HG03159 (cell line): Measurements from ENCODE around the gene ECHDC1.

Experiments used
- ATAC-seq: cut with Tn5 transposase; IDR thresholded peaks from one replicate; pipeline ENCODE4 v1.9.1; 2021; ENCODE audit warnings: mild to moderate bottlenecking, moderate library complexity; ENCODE audit not compliant: unreplicated experiment

The ECHDC1 gene

DNA sequence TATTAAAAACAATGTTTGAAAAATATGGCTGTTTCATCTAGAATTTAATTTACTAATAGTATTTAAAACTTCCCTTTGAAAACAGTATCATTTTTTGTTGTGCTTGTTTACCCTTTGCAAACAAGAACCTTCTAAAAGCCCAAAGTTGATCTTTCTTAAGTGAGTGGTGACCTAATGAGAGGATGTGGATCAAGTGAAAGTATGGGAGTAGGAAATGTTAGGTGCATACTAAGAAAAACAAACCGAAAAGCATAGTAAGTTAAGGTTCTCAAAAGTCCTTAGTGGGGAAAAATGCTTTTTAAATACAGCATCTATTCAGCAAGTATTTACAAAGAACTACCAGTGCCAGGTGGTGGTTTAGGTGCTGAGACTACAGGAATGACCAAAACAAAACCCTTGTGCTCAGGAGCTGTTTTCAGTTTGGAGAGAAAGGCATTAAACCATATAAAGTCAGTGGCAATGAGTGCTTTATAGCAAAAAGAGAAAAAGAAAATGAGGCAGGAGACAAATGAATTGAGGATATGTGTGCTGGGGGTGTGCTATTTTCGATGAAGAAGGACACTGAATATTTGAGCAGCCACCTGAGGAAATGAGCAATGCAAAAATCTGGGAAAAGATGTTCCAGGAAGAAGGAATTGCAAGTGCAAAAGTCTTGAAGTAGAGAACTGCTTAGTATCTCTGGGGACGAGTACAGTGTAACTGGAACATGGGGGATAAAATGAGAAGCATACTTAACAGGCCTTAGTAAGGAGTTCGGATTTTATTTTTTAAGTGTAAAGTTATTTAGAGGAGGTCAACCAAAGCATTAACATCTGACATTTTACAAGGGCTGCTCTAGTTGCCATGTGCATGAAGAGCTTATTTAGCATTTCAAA, 52.8 kb downstream of the ECHDC1 start:
- ATAC-seq = peak; percentile 31

DNA sequence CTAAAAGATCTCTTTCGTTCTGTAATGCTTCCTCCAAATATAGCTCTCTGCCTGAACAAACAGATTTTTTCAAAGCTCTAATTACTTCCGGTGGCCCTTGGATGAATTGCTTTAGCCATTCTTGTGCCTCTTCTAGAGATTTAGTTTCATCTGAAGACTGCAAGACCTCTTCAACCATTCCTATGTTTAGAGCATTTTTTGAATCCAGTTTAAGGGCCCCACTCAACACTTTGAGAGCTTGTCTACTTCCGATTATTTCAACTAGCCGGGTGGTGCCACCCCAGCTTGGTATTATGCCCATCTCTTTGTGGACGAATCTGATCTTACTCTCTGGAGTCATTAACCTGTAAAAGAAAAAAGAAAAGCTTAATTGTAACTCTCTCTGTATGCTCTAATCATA, 53.5 kb downstream of the ECHDC1 start:
- ATAC-seq = no peak

DNA sequence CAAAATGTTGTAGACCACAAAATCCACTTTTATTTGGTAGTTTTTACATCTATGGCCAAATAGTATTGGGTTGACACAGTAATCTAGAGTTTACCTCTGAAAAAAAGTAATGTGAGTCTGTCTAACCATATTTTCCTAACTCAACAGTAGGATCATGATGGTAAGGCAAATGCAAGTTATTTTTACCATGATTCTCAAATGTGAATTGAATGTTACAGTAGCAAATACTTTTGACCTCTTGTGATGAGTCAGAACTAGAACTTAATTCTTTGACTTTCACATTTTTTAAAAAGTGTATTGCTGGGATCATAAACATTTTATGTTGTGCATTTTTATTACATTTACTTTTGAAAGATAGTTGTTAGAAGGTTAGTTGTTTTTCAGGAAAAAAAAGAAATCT, 54.7 kb downstream of the ECHDC1 start:
- no peak for ATAC-seq

DNA sequence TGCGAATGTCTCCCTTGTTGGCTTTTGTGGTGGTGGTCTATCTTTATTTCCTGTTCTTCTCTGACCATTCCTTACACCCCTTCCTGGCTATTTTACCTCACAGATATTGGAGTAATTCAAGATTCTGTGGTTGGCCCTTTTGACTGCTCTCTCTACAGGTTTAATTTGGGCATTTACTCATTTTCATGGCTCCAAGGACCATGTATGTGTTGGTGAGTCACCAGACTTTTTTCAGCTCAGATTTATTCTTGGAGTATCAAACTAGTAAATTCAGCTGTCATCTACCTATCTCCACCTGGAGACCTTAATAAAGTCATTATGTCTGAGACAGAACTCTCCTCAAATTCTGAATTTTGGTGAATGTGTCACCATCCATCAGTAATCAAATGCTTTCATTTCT, 61.2 kb downstream of the ECHDC1 start:
- ATAC-seq = no peak

DNA sequence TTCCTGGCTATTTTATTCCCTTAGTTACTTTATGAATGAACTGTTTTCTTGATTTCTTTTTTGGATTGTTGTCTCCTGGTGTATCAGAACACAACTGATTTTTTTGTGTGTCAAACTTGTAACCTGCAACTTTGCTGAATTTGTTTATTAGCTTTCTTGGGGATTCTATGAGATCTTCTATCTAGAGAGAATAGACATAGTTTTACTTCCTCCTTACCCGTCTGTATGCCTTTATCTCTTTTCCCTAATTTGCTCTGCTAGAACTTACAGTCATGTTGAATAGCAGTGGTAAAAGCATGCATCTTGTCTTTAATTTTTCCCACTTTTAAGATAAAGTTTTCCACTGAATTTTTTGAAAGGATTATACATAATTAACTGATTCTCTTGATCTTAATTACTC, 63.6 kb downstream of the ECHDC1 start:
- ATAC-seq = no peak

DNA sequence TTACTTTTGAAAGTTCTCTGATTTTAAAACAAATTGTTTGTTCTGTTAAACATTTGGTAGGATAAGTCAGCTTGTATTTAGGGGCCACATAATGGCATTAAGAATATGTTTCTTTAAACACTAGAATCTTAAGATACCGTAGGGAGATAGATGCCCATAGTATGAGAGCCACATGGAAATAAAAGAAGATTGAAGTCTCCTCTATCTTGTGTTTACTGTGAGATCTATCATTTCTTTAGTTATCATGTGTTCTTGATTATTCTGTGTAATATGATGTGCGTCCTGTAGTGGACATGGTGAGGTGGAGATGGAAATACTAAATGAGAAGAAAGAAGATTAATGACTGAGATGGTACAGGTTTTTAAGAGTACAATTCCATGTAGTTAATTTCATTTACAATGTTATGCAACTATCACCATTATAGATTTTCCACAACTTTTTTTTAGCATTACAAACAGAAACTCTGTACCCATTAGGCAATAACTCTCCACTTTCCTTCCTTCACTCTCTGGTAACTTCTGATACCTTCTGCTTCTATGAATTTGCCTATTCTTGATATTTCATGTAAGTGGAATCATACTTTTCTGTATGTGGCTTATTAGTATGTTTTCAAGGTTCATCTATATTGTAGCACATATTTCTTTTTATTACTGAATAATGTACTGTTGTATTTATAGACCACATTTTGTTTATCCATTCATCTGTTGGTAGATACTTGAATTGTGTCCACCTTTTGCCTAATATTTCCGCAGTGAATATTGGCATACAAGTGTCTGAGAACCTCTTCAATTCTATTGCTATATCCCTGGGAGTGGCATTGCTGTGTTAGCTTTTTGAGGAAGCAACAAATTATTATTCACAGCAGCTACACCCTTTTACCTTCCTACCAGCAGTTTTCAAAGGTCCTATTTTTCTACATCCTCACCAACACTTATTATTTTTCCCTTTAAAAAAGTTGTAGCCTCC, 65.2 kb downstream of the ECHDC1 start:
- no peak for ATAC-seq

DNA sequence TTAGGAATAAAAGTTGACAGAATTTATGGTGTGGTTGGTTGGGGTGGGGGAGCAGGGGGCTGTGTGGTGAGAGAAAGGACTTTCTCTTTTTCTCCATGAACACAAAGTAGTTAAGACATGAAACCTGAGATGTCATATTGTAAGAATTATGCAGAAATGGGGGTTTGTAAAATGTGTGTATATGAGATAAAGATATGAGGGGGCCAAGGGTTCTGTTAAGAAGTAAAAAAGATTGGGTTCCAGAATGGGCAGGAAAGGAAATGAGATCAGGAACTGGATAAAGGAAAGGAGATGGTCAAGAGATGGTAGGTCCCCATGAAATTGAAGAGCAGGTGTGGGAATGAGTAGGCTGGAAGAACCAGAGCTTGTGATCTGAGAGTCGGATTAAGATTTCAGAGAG, 67.1 kb downstream of the ECHDC1 start:
- ATAC-seq = no peak

DNA sequence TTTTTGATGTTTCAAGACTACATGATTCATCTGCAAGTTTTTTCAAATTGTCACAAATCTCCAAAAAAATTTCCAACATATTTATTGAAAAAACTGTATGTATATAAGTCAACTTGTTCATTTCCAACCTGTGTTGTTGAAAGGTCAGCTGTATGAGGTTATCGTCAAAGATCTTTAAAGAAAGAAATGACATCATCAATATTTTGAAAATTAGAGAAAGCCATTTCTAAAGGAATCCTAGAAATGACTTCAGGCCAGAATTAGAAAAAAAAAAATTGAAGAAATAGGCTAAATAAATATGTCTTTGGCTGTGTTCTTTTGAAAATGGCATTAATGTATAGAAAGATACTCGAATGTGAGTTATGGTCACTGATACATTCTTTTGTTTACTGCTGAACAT, 69.9 kb downstream of the ECHDC1 start:
- ATAC-seq = no peak

DNA sequence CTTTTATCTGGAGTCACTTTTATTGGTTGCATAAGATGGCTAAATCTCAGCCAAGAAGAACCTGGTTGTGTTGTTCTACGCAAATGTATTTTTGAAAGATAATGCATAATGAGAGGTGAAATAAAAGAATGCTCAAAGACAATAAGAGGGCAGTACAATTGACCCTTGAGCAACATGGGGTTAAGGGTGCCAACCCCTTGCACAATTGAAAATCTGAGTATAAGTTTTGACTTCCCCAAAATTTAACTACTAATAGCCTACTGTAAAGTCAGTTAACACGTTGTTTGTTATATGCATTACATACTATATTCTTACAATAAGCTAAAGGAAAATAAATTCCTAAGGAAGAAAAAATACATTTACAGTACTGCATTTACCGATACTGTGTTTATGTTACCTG, 70.8 kb downstream of the ECHDC1 start:
- ATAC-seq = no peak

DNA sequence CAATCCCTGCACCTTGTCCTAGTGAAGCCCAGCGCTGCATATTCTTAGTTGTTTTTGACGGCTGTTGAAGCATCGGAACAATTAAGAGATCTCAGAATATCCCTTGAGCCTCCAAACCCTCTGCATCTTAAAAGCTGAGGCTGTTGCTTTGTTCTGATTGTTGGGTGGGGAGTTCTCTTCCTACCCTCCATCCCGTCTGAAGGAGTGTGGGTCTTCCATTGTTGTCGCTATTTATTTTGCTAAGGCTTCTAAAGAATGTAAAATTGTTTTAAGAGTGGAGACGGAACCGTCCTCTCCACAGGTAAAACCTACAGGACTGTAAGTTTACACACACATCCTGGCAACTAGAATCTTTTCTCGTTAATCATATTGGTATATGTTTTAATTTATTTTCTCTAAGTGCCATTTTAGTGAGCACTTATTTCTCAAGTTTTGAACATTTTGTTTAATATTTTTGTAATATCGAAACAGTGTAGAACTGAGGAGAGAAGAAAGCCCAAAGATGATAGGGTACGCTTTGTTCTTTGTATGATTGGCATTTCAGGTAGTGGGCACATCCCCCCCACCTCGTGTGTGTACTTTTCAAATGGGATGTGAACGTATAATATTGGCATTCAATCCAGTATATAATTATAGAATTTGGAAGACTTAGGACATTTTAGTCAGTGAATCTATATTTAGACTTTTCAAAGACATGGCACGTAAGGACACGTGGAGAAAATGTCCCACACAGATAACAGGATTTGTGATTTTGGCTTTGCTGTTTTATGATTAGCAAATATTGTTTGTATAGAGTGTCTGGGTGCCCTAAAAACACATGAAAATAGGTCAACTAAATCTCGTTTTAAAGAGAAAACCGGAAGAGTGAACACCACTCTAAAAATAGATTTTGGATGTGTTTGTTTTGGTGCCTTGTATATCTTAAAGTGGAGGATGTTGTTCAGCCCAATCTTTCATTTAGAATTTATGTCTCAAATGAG, 75.5 kb downstream of the ECHDC1 start:
- ATAC-seq = peak; percentile 5

DNA sequence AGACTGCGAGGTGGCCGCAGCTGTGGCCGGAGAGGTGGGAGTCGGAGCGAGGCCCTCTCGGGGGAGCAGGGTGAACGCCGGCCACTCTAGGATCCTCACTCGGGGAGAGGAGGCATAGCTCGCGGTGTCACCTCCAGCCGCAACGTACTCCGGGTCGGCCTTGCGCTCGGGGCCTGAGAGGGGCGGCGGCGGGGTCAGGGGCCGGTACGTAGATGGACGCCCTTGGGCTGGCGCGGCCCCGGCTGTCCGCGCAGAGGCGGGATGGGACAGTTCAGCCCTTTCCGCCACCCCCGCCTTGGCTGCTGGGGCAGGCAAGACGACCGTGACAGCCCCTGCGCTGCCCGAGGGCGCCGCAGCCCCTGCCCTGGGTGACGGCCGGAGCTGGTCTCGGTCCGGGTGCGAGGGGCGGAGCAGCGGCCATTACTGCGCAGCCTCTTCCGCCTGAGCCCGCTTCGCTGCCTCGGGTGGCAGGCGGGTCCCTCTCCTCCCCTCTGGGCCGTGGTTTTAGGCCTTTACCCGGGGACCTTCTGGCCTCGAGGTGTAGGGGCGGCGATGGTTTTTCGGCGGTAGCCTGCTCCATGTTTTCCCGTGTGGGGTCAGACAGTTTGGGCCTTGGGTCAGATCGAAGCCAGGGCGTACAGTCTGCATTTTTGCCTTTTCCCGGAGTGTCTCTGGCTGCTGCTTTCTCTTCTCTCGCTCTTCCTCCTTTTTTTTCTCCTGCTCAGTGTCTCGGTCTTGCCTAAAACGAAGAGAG, 76.3 kb downstream of the ECHDC1 start:
- ATAC-seq = peak; percentile 71

DNA sequence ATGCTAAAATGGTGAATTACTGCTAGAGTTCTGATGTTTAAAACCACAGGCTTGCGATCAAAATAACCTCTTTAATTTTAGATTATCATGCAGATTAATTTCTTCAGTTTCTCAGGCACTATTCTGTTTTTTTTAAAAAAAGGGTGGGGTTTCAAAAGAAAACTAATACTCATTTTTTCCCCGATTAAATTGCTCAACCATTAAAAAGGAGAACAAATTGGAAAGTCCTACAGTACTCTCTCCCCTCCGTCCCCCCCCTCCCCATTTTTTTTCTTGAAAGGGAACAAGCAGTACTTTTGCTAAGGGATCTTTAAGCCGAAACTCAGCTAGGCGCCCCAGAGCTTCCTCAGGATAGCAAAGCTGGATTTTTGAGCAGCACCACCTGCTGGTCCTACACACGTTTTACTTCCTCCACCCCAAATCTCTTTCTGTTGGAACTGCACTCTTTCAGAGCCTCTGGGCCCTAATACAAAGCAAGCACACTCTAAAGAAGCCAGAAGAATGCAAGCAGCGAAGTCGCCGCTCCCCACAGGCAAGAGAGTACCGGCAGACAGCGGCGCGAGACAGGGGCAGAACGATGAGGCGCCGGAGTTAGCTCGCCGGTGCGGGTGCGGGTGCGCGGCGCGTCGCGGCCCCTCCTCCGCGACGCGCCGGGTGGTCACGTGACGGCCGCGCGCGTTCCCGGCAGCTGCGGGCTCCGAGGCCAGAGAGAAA, 77.1 kb downstream of the ECHDC1 start, which contains the start of gene RNF146:
Gene RNF146 (plus strand): TSS at position 687 of the 714 bp plus-strand sequence. CDS start 13,475 bp downstream, outside the sequence.
- peak; percentile 84 for ATAC-seq

DNA sequence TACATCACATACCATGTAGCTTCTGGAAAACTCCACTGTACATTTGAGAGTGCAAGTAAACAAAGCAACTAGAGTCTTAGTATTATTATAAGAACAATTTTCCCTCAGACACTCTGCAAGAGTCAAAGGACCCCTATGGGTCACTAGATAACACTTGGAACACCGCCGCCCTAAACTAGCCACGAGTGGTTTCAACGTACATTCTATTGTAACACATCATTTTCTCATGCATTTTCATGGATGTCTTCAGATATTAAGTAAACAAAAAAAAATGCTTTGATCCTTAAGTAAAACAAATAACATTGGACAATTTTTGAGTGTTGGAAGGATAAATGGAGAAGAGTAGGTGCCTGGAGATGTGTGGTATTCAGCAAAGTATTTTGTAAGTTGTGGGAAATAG, 79.9 kb downstream of the ECHDC1 start:
- no peak for ATAC-seq

DNA sequence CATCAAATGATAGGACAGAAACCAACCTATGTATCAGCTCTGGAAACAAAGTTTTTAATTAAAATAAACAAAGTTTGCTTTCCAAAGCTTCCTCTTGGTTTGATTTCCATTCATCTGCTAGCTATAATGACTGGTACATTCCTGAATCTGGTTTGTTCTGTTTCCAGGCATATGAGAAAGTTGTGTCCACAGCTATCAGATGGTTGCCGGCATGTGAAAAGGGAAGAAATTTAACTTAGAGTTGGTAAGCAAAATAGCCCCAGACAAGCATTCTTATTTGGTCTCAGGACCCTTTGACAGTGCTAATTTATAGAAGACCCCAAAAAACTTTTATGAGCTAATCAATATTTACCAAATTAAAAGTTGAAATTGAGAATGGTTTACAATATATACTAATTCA, 80.5 kb downstream of the ECHDC1 start:
- no peak for ATAC-seq

DNA sequence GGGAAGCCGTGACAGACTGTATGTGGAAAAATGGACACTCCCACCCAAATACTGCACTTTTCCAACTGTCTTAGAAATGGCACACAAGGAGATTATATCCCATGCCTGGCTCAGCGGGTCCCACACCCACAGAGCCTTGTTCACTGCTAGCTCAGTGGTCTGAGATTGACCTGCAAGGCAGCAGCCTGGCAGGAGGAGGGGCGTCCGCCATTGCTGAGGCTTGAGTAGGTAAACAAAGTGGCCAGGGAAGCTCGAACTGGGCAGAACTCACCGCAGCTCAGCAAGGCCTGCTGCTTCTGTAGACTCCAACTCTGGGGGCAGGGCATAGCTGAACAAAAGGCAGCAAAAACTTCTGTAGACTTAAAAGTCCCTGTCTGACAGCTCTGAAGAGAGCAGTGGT, 88.1 kb downstream of the ECHDC1 start:
- ATAC-seq = no peak

DNA sequence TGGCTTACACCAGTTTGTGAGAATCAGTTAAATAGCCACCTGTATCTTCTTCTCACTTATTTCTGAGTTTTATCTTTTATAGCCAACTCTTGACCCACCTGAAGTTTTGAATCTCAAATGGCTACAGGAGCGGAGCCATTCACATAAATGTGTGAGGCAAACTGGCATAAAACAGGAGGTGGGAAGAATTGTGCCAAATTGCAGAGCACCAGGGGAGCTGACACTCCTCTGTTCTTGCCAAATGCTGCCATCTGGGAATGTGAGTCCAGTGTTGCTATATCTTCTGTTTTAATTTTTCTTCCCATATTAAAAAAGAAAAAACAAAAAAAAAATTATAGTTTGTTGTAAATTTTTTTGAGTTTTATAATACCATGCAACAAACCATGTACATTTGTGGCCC, 93.8 kb downstream of the ECHDC1 start:
- no peak for ATAC-seq

DNA sequence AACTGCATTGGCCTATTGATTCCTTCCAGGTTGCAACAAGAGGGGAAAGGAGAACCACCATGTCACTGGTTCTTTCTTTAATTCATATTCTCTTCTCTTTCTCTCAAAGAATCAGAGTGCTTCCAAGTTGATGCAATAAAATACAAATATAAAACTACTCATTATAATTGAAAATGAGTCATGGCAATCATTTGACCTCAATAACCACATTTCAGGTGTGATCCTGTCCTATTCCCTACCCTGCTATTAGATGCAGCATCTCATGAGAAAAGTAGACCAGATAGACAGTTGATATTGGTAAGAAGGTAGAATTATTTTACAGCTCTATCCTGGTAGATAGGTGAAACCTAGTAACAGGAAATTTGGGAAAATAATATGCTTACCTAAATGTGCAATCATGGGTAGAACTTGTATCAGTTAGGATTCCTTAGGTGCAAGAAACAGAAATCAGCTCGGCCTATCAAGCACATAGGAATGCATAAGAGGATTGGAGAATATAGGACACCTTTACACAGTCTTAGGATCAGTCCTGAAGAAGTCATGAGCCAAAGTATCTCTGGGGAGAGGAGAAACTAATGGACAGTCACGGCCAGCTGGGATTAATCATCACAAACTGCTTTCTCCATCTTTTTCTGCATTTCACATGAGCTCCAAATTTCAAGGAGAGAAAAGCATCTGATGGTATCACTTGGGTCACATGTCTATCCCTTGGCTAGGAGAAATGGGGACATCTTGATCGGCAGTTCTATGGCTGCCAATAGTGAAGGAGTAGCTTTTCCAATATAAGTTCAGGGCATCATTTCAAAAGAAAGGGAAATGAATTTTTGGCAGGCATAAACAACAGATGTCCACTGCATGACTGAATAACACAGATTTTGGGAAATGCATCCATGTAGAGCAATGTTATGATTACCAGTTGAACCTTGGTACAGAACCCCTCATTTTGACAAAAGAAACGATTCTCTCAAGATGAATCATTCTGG, 96.0 kb downstream of the ECHDC1 start:
- ATAC-seq = no peak

DNA sequence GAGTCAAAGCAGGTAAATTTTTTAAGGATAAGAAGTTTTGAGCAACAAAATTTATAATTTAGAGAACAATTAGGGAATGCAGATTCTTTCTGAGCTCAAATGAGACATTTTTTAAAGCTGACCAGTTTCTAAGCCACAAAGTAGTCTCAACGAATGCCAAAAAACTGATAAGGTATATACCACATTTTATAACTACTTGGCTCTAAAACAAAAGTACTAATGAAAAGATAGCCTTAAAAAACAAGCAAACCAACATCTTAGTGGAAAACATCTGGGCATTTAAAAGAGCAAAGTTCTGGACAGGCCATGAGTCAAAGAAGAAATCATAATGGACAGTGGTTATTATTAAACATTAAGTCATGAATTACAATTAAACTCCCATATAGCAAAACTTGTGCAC, 99.9 kb downstream of the ECHDC1 start:
- ATAC-seq = no peak
